Osteocyte (in vitro differentiated cells): ENCODE data around the gene THSD7A. TPM values are rescaled to one million over a fixed set of nuclear protein-coding genes. Genes with fewer than 3 reads are reported as not detected.

Experiments used
- DNase-seq: peaks from one replicate; pipeline ENCODE4 v3.0.0; 2021; ENCODE audit warnings: mixed read lengths; ENCODE audit not compliant: unreplicated experiment; ENCODE audit errors: extremely low spot score
- H3K27ac Mint-ChIP-seq: one replicate; pipeline ENCODE4 v1.8.0; 2021; ENCODE audit warnings: mild to moderate bottlenecking, mixed read lengths; ENCODE audit not compliant: unreplicated experiment
- H3K27me3 Mint-ChIP-seq: one replicate; pipeline ENCODE4 v1.8.0; 2021; ENCODE audit warnings: mixed read lengths; ENCODE audit not compliant: unreplicated experiment
- H3K36me3 Mint-ChIP-seq: one replicate; pipeline ENCODE4 v1.8.0; 2021; ENCODE audit warnings: mixed read lengths; ENCODE audit not compliant: unreplicated experiment
- H3K4me1 Mint-ChIP-seq: one replicate; pipeline ENCODE4 v1.8.0; 2021; ENCODE audit warnings: mixed read lengths; ENCODE audit not compliant: unreplicated experiment
- H3K4me3 Mint-ChIP-seq: one replicate; pipeline ENCODE4 v1.8.0; 2021; ENCODE audit warnings: mild to moderate bottlenecking, moderate library complexity, mixed read lengths; ENCODE audit not compliant: unreplicated experiment
- H3K9me3 Mint-ChIP-seq: one replicate; pipeline ENCODE4 v1.8.0; 2021; ENCODE audit warnings: mixed read lengths; ENCODE audit not compliant: unreplicated experiment
- total RNA-seq: library from RNA; stranded (reverse); gene quantifications from 2 replicates; pipeline ENCODE4 v1.2.1, GENCODE V29; 2021
- TF ChIP-seq, protein P1 (sequence below): fragments of 200-600 bp; sonication (generic); IDR thresholded peaks from 2 replicates; pipeline ENCODE4 v1.5.0; 2021; ENCODE audit warnings: antibody characterized with exemption, mild to moderate bottlenecking, moderate library complexity

Gene THSD7A
- total RNA-seq, 1 donor from 2014 or later = 2.0 TPM

DNA sequence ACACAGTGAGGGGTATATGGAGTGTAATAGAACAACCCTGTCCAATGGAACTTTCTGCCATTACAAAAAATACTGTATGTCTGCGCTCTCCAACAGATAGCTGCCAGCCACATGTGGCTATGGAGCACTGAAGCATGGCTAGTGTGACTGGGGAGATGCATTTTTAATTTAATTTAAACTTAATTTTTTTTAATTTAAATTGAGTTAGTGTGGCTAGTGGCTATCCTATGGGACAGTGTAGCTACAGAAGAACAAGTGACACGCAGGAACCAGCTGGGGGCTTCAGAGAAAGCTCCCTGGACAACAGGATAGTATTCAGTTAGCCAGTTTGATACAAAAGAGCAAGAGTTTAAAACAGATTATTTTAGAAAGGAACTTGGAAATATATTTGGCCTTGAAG, 408.0 kb downstream of the THSD7A start:
- no peak for DNase-seq
- no peak overlapping the region for H3K4me3 Mint-ChIP-seq
- no peaks in the 10 kb centered on the region for H3K4me1 Mint-ChIP-seq
- H3K27me3 Mint-ChIP-seq = peaks cover 15% of the 10 kb centered on the region
- no peaks in the 10 kb centered on the region for H3K36me3 Mint-ChIP-seq
- TF ChIP-seq, protein P1, sequence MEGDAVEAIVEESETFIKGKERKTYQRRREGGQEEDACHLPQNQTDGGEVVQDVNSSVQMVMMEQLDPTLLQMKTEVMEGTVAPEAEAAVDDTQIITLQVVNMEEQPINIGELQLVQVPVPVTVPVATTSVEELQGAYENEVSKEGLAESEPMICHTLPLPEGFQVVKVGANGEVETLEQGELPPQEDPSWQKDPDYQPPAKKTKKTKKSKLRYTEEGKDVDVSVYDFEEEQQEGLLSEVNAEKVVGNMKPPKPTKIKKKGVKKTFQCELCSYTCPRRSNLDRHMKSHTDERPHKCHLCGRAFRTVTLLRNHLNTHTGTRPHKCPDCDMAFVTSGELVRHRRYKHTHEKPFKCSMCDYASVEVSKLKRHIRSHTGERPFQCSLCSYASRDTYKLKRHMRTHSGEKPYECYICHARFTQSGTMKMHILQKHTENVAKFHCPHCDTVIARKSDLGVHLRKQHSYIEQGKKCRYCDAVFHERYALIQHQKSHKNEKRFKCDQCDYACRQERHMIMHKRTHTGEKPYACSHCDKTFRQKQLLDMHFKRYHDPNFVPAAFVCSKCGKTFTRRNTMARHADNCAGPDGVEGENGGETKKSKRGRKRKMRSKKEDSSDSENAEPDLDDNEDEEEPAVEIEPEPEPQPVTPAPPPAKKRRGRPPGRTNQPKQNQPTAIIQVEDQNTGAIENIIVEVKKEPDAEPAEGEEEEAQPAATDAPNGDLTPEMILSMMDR = no peak
- H3K9me3 Mint-ChIP-seq = peaks cover 7% of the 10 kb centered on the region
- no peak overlapping the region for H3K27ac Mint-ChIP-seq

DNA sequence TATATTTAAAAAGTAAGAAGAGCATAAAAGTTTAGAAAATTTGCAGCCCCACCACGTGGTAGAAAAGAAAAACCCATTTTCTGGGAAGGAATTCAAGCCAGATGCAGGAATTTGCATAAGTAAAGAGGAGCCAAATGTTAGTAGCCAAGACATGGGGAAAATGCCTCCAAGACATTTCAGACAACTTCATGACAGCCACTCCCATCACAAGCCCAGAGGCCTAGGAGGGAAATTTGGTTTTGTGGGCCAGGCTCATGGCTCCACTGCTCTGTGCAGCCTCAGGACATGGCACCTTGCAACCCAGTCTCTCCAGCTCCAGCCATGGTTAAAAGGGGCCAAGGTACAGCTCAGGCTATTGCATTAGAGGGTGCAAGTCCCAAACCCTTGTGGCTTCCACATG, 411.9 kb downstream of the THSD7A start:
- no peak overlapping the region for H3K4me3 Mint-ChIP-seq
- no peak for DNase-seq
- no peaks in the 10 kb centered on the region for H3K4me1 Mint-ChIP-seq
- no peak overlapping the region for H3K27ac Mint-ChIP-seq
- H3K36me3 Mint-ChIP-seq = no peaks in the 10 kb centered on the region
- H3K9me3 Mint-ChIP-seq = peaks cover 7% of the 10 kb centered on the region
- peaks cover 5% of the 10 kb centered on the region for H3K27me3 Mint-ChIP-seq
- TF ChIP-seq, protein P1 = no peak

DNA sequence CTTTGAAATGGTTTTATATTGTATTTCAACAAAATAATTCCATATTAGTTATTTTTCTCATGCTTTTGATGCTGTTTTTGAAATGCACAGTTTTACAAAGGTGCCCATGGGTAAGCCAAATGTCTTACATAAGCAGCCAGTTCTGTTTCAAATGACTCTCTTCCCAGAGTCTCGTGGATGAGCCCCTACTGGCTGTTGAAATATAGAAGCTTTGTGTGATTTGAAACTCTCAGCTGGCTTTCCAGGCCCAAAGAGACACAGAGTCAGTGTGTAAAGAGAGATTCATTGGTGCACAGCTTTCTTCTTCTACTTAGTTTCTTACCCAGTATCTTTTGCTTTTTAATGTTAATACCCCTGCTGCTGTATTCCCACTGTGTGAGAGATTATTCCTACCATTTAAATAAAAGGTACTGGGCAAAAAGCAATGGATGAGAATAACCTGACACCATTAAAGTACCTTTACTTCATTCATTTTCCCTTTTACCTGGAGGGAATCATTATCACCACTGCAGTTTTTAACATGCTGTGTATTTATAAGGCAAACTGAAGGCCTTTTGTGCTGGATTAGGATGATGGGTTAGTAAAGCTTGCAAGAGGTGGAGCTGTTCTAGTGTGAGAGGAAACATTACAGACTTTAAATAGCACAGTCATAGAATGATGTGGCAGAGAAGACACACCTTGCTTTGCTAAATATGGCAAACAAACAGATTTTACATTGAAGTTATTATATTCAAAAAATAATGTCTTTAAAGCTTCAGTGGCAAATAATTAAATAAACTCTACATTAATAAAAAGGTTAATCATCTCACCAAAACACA, 415.1 kb downstream of the THSD7A start:
- TF ChIP-seq, protein P1 = no peak
- peaks cover 19% of the 10 kb centered on the region for H3K9me3 Mint-ChIP-seq
- DNase-seq = no peak
- no peak overlapping the region for H3K27ac Mint-ChIP-seq
- H3K4me3 Mint-ChIP-seq = no peak overlapping the region
- no peaks in the 10 kb centered on the region for H3K4me1 Mint-ChIP-seq
- no peaks in the 10 kb centered on the region for H3K36me3 Mint-ChIP-seq
- no peaks in the 10 kb centered on the region for H3K27me3 Mint-ChIP-seq

DNA sequence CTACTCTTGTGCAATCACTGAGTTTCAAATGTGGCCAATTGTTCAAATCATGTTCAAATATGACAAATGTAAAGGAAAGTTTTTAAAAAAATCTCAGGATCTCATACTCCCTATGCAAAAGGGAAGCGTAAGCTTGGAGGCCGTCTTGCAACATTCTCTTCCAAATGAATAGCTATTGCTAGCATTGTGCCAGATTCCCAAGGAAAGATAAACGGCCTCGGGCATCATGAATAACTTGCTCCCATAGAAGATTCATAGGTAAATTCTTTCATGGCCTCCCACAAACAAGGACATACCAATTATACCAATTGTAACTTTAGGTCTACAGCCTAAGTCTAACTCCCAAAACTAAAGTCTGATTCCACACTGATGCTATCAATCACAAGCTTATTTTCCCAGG, 416.9 kb downstream of the THSD7A start:
- Mint-ChIP-seq H3K4me1 (no peaks in the 10 kb centered on the region), H3K36me3 (no peaks in the 10 kb centered on the region), H3K27ac (no peak overlapping the region), H3K9me3 (peaks cover 19% of the 10 kb centered on the region), H3K27me3 (no peaks in the 10 kb centered on the region), H3K4me3 (no peak overlapping the region)
- DNase-seq = no peak
- TF ChIP-seq, protein P1 = no peak

DNA sequence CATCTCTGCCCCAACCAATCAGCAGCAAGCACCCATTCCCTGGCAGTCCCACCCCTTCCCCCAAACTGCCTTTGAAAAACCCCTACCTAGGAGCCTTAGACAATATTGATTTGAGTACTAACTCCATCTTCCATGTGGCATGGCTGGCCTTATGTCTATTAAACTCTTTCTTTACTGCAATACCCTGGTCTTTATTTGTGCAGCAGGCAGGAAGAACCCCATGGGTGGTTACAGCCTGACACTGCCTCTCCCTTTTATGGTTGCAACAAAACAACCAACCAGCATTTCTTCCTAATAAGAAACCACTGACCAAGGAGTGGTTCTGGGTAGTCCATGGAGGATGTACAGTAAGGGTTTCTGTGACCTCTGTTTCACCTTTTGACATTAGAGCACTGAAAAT, 418.1 kb downstream of the THSD7A start:
- H3K9me3 Mint-ChIP-seq = peaks cover 12% of the 10 kb centered on the region
- TF ChIP-seq, protein P1 = no peak

More for the DNA sequence above, 418.1 kb downstream of the THSD7A start:
- Mint-ChIP-seq H3K27me3 (no peaks in the 10 kb centered on the region), H3K4me3 (no peak overlapping the region), H3K27ac (no peak overlapping the region), H3K36me3 (no peaks in the 10 kb centered on the region), H3K4me1 (no peaks in the 10 kb centered on the region)
- no peak for DNase-seq
